ENCODE data around the gene PRKCZ.

The PRKCZ gene

GRCh38 chr1:2049718-2050431, at the start of gene PRKCZ:
Gene PRKCZ, plus strand, starts transcription at chr1:2050411. Its CDS starts 220 bp downstream, at chr1:2050631.
- DNase-seq = peak; percentile 61

- no peak for DNase-seq
These were observed 49.8 kb upstream of the PRKCZ start for GRCh38 chr1:2000432-2000831.

GRCh38 chr1:2000850-2001249, 49.4 kb upstream of the PRKCZ start:
- no peak for DNase-seq

- DNase-seq = no peak
These were observed 48.3 kb upstream of the PRKCZ start for GRCh38 chr1:2001773-2002411.

- peak; percentile 43 for DNase-seq
These were observed 46.6 kb upstream of the PRKCZ start, which contains the start of gene CFAP74 for GRCh38 chr1:2003541-2004131. Gene CFAP74, minus strand, starts transcription at chr1:2003786. Its CDS starts 12,830 bp downstream, at chr1:1990956.

- DNase-seq = no peak
These were observed 45.4 kb upstream of the PRKCZ start for GRCh38 chr1:2004856-2005255.

- no peak for DNase-seq
These were observed 40.8 kb upstream of the PRKCZ start for GRCh38 chr1:2009101-2010053.

- DNase-seq = no peak
These were observed 36.0 kb upstream of the PRKCZ start for GRCh38 chr1:2014181-2014580.

- no peak for DNase-seq
These were observed 35.2 kb upstream of the PRKCZ start for GRCh38 chr1:2014741-2015735.

GRCh38 chr1:2016123-2016522, 34.1 kb upstream of the PRKCZ start:
- no peak for DNase-seq

GRCh38 chr1:2018217-2019171, 31.7 kb upstream of the PRKCZ start:
- DNase-seq = peak; percentile 24

- DNase-seq = peak; percentile 38
These were observed 31.1 kb upstream of the PRKCZ start, which contains the start of gene GABRD for GRCh38 chr1:2019172-2019543. Gene GABRD, plus strand, starts transcription at chr1:2019345. Its CDS starts 79 bp downstream, at chr1:2019424.

- DNase-seq = peak; percentile 11
These were observed 30.5 kb upstream of the PRKCZ start for GRCh38 chr1:2019571-2020309.

- peak; percentile 9 for DNase-seq
These were observed 29.9 kb upstream of the PRKCZ start for GRCh38 chr1:2020310-2020655.

GRCh38 chr1:2021550-2021949, 28.7 kb upstream of the PRKCZ start:
- no peak for DNase-seq

- DNase-seq = no peak
These were observed 28.0 kb upstream of the PRKCZ start for GRCh38 chr1:2022063-2022770.

GRCh38 chr1:2023187-2023586, 27.0 kb upstream of the PRKCZ start:
- DNase-seq = no peak

- DNase-seq = no peak
These were observed 25.8 kb upstream of the PRKCZ start for GRCh38 chr1:2024451-2024850.

GRCh38 chr1:2024887-2025286, 25.3 kb upstream of the PRKCZ start:
- no peak for DNase-seq
